Right lobe of liver (tissue), 4 donors: ENCODE results near the gene REC114.

Experiments
- CTCF ChIP-seq, 4 donors: fragments of 200-600 bp in 3 of 4; fragments of 450-650 bp in 1 of 4; IDR thresholded peaks; one replicate each; pipeline versions ENCODE4 v1.5.1 to v1.8.0; 2016 to 2022; ENCODE audit warnings: antibody characterized with exemption in 4 of 4, mild to moderate bottlenecking in 2 of 4
- POLR2A ChIP-seq: fragments of 450-650 bp; IDR thresholded peaks from one replicate; pipeline ENCODE4 v1.6.1; 2017; ENCODE audit warnings: antibody characterized with exemption, mild to moderate bottlenecking
- donor health status: DM: no; HTN: no; CAD: no.
- donor health status: DM: no; HTN: no; CAD: no.
- donor health status: DM: no; HTN: yes; CAD: no.

- TF ChIP-seq POLR2A (no peak), CTCF (IDR thresholded peaks at IDR 0.05) (no peak)
These were observed 128.4 kb downstream of the REC114 start for GRCh38 chr15:73571346-73571745.
